ENCODE data around the gene KCNH1. TPM values are rescaled to one million over a fixed set of nuclear protein-coding genes. Genes with fewer than 3 reads are reported as not detected.
"Not testable (repeated sequence)": the region's sequence is repeated elsewhere in the genome, so short reads cannot be mapped to it uniquely, and the experiment has no call there.

The KCNH1 gene
- total RNA-seq, 2 experiments from 2014 or later = not detected

- Mint-ChIP-seq H3K9me3 (no peaks in the 10 kb centered on the region), H3K4me3 (no peak overlapping the region), H3K27ac (no peak overlapping the region), H3K4me1 (ENCODE audit: low read depth) (no peaks in the 10 kb centered on the region), H3K36me3 (ENCODE audit: low read depth) (no peaks in the 10 kb centered on the region), H3K27me3 (ENCODE audit: low read depth) (peaks cover 3% of the 10 kb centered on the region)
- no peak for DNase-seq
- intact Hi-C loops (cut with micrococcal nuclease) = no loop called here
- CTCF ChIA-PET = no interaction called here
Observed at GRCh38 chr1:211089536-211089935, 44.4 kb downstream of the KCNH1 start.

GRCh38 chr1:211088156-211088555 is 45.8 kb downstream of the KCNH1 start:
- no peak for DNase-seq
- intact Hi-C loops (cut with micrococcal nuclease) = no loop called here
- CTCF ChIA-PET = no interaction called here
- no peaks in the 10 kb centered on the region for H3K36me3 Mint-ChIP-seq (ENCODE audit: low read depth)
- no peak overlapping the region for H3K27ac Mint-ChIP-seq
- H3K27me3 Mint-ChIP-seq (ENCODE audit: low read depth) = no peaks in the 10 kb centered on the region
- H3K9me3 Mint-ChIP-seq = no peaks in the 10 kb centered on the region
- no peaks in the 10 kb centered on the region for H3K4me1 Mint-ChIP-seq (ENCODE audit: low read depth)
- no peak overlapping the region for H3K4me3 Mint-ChIP-seq

GRCh38 chr1:211082824-211083223 is 51.1 kb downstream of the KCNH1 start:
- intact Hi-C loops (cut with micrococcal nuclease) = no loop called here
- Mint-ChIP-seq H3K9me3 (no peaks in the 10 kb centered on the region), H3K4me1 (ENCODE audit: low read depth) (no peaks in the 10 kb centered on the region), H3K27ac (no peak overlapping the region), H3K4me3 (no peak overlapping the region), H3K27me3 (ENCODE audit: low read depth) (no peaks in the 10 kb centered on the region), H3K36me3 (ENCODE audit: low read depth) (no peaks in the 10 kb centered on the region)
- no peak for DNase-seq
- CTCF ChIA-PET = no interaction called here

GRCh38 chr1:211081447-211081846 is 52.5 kb downstream of the KCNH1 start:
- DNase-seq; H3K36me3 Mint-ChIP-seq (ENCODE audit: low read depth); H3K4me3 Mint-ChIP-seq; intact Hi-C loops (cut with micrococcal nuclease); H3K27ac Mint-ChIP-seq; H3K9me3 Mint-ChIP-seq; H3K27me3 Mint-ChIP-seq (ENCODE audit: low read depth); CTCF ChIA-PET; H3K4me1 Mint-ChIP-seq (ENCODE audit: low read depth): not testable (repeated sequence)

GRCh38 chr1:211068976-211069375 is 65.0 kb downstream of the KCNH1 start:
- intact Hi-C loops (cut with micrococcal nuclease) = no loop called here
- H3K9me3 Mint-ChIP-seq = no peaks in the 10 kb centered on the region
- no peak overlapping the region for H3K27ac Mint-ChIP-seq
- no peak for DNase-seq
- H3K4me3 Mint-ChIP-seq = no peak overlapping the region
- peaks cover 6% of the 10 kb centered on the region for H3K27me3 Mint-ChIP-seq (ENCODE audit: low read depth)
- H3K4me1 Mint-ChIP-seq (ENCODE audit: low read depth) = no peaks in the 10 kb centered on the region
- H3K36me3 Mint-ChIP-seq (ENCODE audit: low read depth) = no peaks in the 10 kb centered on the region
- CTCF ChIA-PET = interaction anchor here (0.6 kb wide), 1 partner anchor 10 kb away, joined by 5 read pairs; no protein-coding TSS in a partner anchor

- Mint-ChIP-seq H3K27me3 (ENCODE audit: low read depth) (peaks cover 6% of the 10 kb centered on the region), H3K36me3 (ENCODE audit: low read depth) (no peaks in the 10 kb centered on the region), H3K4me1 (ENCODE audit: low read depth) (no peaks in the 10 kb centered on the region), H3K27ac (no peak overlapping the region), H3K4me3 (no peak overlapping the region), H3K9me3 (no peaks in the 10 kb centered on the region)
- CTCF ChIA-PET = no interaction called here
- DNase-seq = no peak
- intact Hi-C loops (cut with micrococcal nuclease) = no loop called here
Observed at GRCh38 chr1:211066781-211067384, 67.1 kb downstream of the KCNH1 start.

GRCh38 chr1:211041838-211042237 is 92.1 kb downstream of the KCNH1 start:
- H3K4me3 Mint-ChIP-seq; H3K9me3 Mint-ChIP-seq; H3K4me1 Mint-ChIP-seq (ENCODE audit: low read depth); DNase-seq; H3K27ac Mint-ChIP-seq; CTCF ChIA-PET; H3K36me3 Mint-ChIP-seq (ENCODE audit: low read depth); intact Hi-C loops (cut with micrococcal nuclease): not testable (repeated sequence)
- peaks cover 16% of the 10 kb centered on the region for H3K27me3 Mint-ChIP-seq (ENCODE audit: low read depth)

GRCh38 chr1:211037095-211037494 is 96.9 kb downstream of the KCNH1 start:
- no peaks in the 10 kb centered on the region for H3K36me3 Mint-ChIP-seq (ENCODE audit: low read depth)
- peak; percentile 37 for DNase-seq
- H3K27ac Mint-ChIP-seq = no peak overlapping the region
- H3K9me3 Mint-ChIP-seq = no peaks in the 10 kb centered on the region
- H3K27me3 Mint-ChIP-seq (ENCODE audit: low read depth) = peaks cover 13% of the 10 kb centered on the region
- H3K4me3 Mint-ChIP-seq = no peak overlapping the region
- intact Hi-C loops (cut with micrococcal nuclease) = no loop called here
- CTCF ChIA-PET = no interaction called here
- no peaks in the 10 kb centered on the region for H3K4me1 Mint-ChIP-seq (ENCODE audit: low read depth)

- Mint-ChIP-seq H3K4me3 (no peak overlapping the region), H3K36me3 (ENCODE audit: low read depth) (no peaks in the 10 kb centered on the region), H3K27ac (no peak overlapping the region), H3K27me3 (ENCODE audit: low read depth) (peaks cover 13% of the 10 kb centered on the region), H3K9me3 (no peaks in the 10 kb centered on the region), H3K4me1 (ENCODE audit: low read depth) (no peaks in the 10 kb centered on the region)
- CTCF ChIA-PET = no interaction called here
- intact Hi-C loops (cut with micrococcal nuclease) = no loop called here
- DNase-seq = no peak
Observed at GRCh38 chr1:211036381-211037060, 97.4 kb downstream of the KCNH1 start.

GRCh38 chr1:211035821-211036380 is 98.0 kb downstream of the KCNH1 start:
- intact Hi-C loops (cut with micrococcal nuclease) = no loop called here
- Mint-ChIP-seq H3K27me3 (ENCODE audit: low read depth) (peaks cover 13% of the 10 kb centered on the region), H3K27ac (no peak overlapping the region), H3K4me3 (no peak overlapping the region), H3K4me1 (ENCODE audit: low read depth) (no peaks in the 10 kb centered on the region), H3K9me3 (no peaks in the 10 kb centered on the region), H3K36me3 (ENCODE audit: low read depth) (no peaks in the 10 kb centered on the region)
- CTCF ChIA-PET = no interaction called here
- no peak for DNase-seq

- CTCF ChIA-PET = no interaction called here
- no peaks in the 10 kb centered on the region for H3K4me1 Mint-ChIP-seq (ENCODE audit: low read depth)
- no peaks in the 10 kb centered on the region for H3K36me3 Mint-ChIP-seq (ENCODE audit: low read depth)
- no peak for DNase-seq
- H3K4me3 Mint-ChIP-seq = no peak overlapping the region
- intact Hi-C loops (cut with micrococcal nuclease) = no loop called here
- no peak overlapping the region for H3K27ac Mint-ChIP-seq
- H3K9me3 Mint-ChIP-seq = no peaks in the 10 kb centered on the region
- peaks cover 13% of the 10 kb centered on the region for H3K27me3 Mint-ChIP-seq (ENCODE audit: low read depth)
Observed at GRCh38 chr1:211033921-211034525, 99.9 kb downstream of the KCNH1 start.

GRCh38 chr1:211024901-211025300 is 109.0 kb downstream of the KCNH1 start:
- Mint-ChIP-seq H3K36me3 (ENCODE audit: low read depth) (no peaks in the 10 kb centered on the region), H3K27ac (no peak overlapping the region), H3K27me3 (ENCODE audit: low read depth) (peaks cover 19% of the 10 kb centered on the region), H3K4me1 (ENCODE audit: low read depth) (no peaks in the 10 kb centered on the region), H3K9me3 (no peaks in the 10 kb centered on the region), H3K4me3 (no peak overlapping the region)
- DNase-seq = no peak
- intact Hi-C loops (cut with micrococcal nuclease) = no loop called here
- CTCF ChIA-PET = no interaction called here

- Mint-ChIP-seq H3K4me3 (no peak overlapping the region), H3K9me3 (no peaks in the 10 kb centered on the region), H3K4me1 (ENCODE audit: low read depth) (no peaks in the 10 kb centered on the region), H3K27ac (no peak overlapping the region), H3K27me3 (ENCODE audit: low read depth) (peaks cover 29% of the 10 kb centered on the region), H3K36me3 (ENCODE audit: low read depth) (no peaks in the 10 kb centered on the region)
- no peak for DNase-seq
- intact Hi-C loops (cut with micrococcal nuclease) = no loop called here
- CTCF ChIA-PET = no interaction called here
Observed at GRCh38 chr1:211019266-211019665, 114.7 kb downstream of the KCNH1 start.
